K562 (cell line): ENCODE results near the gene TALDO1. TPM values are rescaled to one million over a fixed set of nuclear protein-coding genes. Genes with fewer than 3 reads are reported as not detected.

Source experiments
- CHD7 ChIP-seq: fragments of 200-600 bp; sonication (generic); IDR thresholded peaks from one replicate; pipeline ENCODE4 v1.6.1; 2012; ENCODE audit warnings: mild to moderate bottlenecking, low read depth, low read length, inconsistent platforms
- CTCF ChIP-seq, 3 experiments: IDR thresholded peaks in 2 of 3; conservative IDR thresholded peaks in 1 of 3; 2 replicates each; pipeline ENCODE4 v1.5.1; 2011 to 2012; ENCODE audit warnings: low read length in 3 of 3, mild to moderate bottlenecking in 3 of 3, control low read depth in 2 of 3, improper control_type of control experiment in 1 of 3, inconsistent platforms in 1 of 3, low read depth in 1 of 3, mixed read lengths in 1 of 3, moderate library complexity in 1 of 3; ENCODE audit not compliant: insufficient read depth in 2 of 3
- CXXC5 ChIP-seq: fragments of 250-450 bp; sonication (Bioruptor Pico); IDR thresholded peaks from 2 replicates; pipeline ENCODE4 v1.8.0; 2022; ENCODE audit warnings: inconsistent platforms, mild to moderate bottlenecking, moderate library complexity
- LARP7 ChIP-seq: fragments of 450-650 bp; IDR thresholded peaks from 2 replicates; pipeline ENCODE4 v1.6.1; 2016
- RBM22 ChIP-seq: fragments of 200-400 bp; formaldehyde crosslinking; IDR thresholded peaks from 2 replicates; pipeline ENCODE4 v1.6.1; 2018; ENCODE audit warnings: low read length, low read depth; ENCODE audit not compliant: poor library complexity, severe bottlenecking
- UBTF ChIP-seq, 2 experiments: IDR thresholded peaks; 2 replicates each; pipeline ENCODE4 v1.6.1; 2012; ENCODE audit warnings: improper control_type of control experiment in 2 of 2, low read depth in 2 of 2, low read length in 2 of 2, borderline replicate concordance in 1 of 2
- ZNF277 ChIP-seq: fragments of 250-450 bp; sonication (Bioruptor Pico); IDR thresholded peaks from 2 replicates; pipeline ENCODE4 v1.8.0; 2022; ENCODE audit warnings: inconsistent platforms, mild to moderate bottlenecking, moderate library complexity, borderline replicate concordance
- ZSCAN29 ChIP-seq: fragments of 450-650 bp; IDR thresholded peaks from 2 replicates; pipeline ENCODE4 v1.6.1; 2017
- polyA plus RNA-seq, 8 experiments: library from polyadenylated mRNA; depleted of rRNA in 4 of 8; stranded (reverse) in 5 of 8; unstranded in 3 of 8; fragments of >200 nt; fragmentation: Nextera tagmentation in 2 of 8; fragmentation: Illumina TruSeq in 1 of 8; extraction: Ambion mirVana in 2 of 8; extraction: Trizol in 1 of 8; gene quantifications; 2 replicates each; pipeline versions ENCODE4 v1.2.1 to v1.2.3, GENCODE V29; 2011 to 2014; ENCODE audit warnings: inconsistent platforms in 1 of 8, missing spikeins in 1 of 8
- total RNA-seq, 7 experiments: library from RNA; depleted of rRNA in 6 of 7; stranded (reverse); fragments of >200 nt in 6 of 7; fragmentation: Illumina TruSeq in 2 of 7; extraction: Trizol in 2 of 7; gene quantifications; 2 replicates each; pipeline versions ENCODE4 v1.2.1 to v1.2.3, GENCODE V29; 2011 to 2021; ENCODE audit warnings: low replicate concordance in 1 of 7

Gene TALDO1
- total and polyA plus RNA-seq, 9 of the 15 experiments (the other 6 are each of a cell fraction or from before 2014, with no cell fraction given): 260 to 541 (median 441) TPM

- TF ChIP-seq ZNF277 (CRISPR knock-in tag) (no peak), LARP7 (no peak), CHD7 (no peak), CXXC5 (CRISPR knock-in tag) (peak; percentile 72), RBM22 (peak; percentile 53), UBTF (IDR thresholded peaks at IDR 0.05; ENCODE audit: borderline replicate concordance in 1 of 2, low read depth in 2 of 2, low read length in 2 of 2) (no peak; a peak in 1 of 4 replicates), CTCF (IDR thresholded peaks at IDR 0.05 in 2 of 3, conservative IDR thresholded peaks at IDR 0.05 in 1 of 3; ENCODE audit: insufficient read depth in 2 of 3, low read depth in 1 of 3, low read length in 3 of 3) (no peak), ZSCAN29 (no peak)
These were observed 50.2 kb downstream of the TALDO1 start (continued) for GRCh38 chr11:797296-798092.
